Measurements from ENCODE around the gene ZNF385B.

Gene ZNF385B

GRCh38 chr2:179677746-179678505 is 183.5 kb downstream of the ZNF385B start:
- no peak overlapping the region for H3K4me3 ChIP-seq (replicated peaks; ENCODE audit: low read depth, low read length)
- TF ChIP-seq, protein P1, sequence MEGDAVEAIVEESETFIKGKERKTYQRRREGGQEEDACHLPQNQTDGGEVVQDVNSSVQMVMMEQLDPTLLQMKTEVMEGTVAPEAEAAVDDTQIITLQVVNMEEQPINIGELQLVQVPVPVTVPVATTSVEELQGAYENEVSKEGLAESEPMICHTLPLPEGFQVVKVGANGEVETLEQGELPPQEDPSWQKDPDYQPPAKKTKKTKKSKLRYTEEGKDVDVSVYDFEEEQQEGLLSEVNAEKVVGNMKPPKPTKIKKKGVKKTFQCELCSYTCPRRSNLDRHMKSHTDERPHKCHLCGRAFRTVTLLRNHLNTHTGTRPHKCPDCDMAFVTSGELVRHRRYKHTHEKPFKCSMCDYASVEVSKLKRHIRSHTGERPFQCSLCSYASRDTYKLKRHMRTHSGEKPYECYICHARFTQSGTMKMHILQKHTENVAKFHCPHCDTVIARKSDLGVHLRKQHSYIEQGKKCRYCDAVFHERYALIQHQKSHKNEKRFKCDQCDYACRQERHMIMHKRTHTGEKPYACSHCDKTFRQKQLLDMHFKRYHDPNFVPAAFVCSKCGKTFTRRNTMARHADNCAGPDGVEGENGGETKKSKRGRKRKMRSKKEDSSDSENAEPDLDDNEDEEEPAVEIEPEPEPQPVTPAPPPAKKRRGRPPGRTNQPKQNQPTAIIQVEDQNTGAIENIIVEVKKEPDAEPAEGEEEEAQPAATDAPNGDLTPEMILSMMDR (IDR thresholded peaks at IDR 0.05; ENCODE audit: low read length, missing control alignments): no peak
- DNase-seq (ENCODE audit: low read depth): no peak

DNA sequence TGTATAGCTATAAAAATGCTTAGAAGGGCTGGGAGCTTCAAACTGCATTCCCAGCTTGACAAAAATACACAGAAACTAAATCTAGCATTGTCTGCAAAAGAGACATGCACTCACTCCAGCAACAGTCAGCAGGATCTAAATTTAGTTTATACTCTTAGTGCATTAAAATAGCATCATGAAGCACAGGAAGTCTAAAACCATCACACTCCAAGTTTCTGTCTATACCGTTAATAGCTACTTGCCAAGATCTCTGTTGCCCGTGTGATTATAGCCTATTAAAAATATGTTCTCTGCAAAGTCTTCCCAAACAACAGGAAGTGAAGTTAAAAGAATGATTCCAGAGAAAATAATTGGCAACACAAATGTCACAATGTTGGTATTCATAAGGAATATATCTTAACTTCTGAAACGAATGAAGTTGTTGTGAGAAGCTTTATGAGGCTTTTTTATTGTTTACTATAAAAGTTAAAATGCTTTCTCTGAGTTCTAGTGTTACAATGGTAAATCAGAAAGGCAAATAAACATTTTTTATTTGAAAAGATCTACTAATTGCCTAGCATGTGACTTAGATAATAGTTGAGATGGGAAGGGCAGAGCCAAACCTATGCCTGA is 184.2 kb downstream of the ZNF385B start:
- peak; percentile 8 for DNase-seq (ENCODE audit: low read depth)
- H3K4me3 ChIP-seq (replicated peaks; ENCODE audit: low read depth, low read length): no peak overlapping the region
- TF ChIP-seq, protein P1 (IDR thresholded peaks at IDR 0.05; ENCODE audit: low read length, missing control alignments): no peak

- H3K4me3 ChIP-seq (replicated peaks; ENCODE audit: low read depth, low read length): no peak overlapping the region
- no peak for DNase-seq (ENCODE audit: low read depth)
- TF ChIP-seq, protein P1 (IDR thresholded peaks at IDR 0.05; ENCODE audit: low read length, missing control alignments): no peak
Measured at GRCh38 chr2:179675435-179675834, 186.0 kb downstream of the ZNF385B start.

DNA sequence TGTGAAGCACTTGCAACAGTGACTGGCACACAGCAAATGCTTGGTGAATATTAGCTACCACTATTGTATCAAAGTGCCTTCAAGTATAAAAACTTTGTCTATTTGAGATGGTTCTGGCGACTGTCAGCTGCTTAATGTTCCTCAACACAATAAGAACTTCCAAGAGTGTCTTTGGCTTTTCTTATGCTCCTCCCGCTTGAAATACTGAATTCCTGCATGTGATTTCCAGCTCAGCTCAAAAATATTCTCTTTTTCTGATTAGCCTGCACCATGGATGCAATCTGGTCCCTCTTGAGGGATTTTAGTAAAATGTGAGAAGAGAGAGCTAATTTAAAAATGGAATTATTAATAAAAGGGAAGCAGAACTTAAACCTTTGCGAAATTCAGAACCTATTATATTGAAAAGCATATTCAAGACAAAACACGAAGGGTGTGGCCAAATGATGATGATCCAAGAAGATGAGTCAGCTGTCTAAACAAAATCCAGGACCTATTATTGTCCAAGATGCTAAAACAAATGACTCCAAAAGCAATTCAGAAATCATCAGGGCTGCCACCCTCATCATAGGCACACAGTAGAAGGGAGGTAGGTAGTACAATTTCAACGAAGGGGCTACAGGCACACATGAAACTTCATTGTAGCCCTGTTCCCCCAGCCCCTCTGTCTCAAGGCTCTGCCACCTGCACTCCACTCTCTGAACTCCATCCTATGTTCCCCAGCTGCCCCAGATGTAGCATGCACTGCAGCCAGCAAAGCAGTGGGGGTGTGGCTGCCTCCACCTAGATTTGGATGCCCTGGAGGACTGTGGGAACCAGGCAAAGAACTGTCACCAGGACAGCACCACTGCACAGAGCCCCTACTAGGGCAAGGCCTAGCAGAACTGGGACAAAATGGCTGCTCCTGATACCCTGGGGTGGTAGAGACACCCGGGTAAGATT is 190.1 kb downstream of the ZNF385B start:
- TF ChIP-seq, protein P1 (IDR thresholded peaks at IDR 0.05; ENCODE audit: low read length, missing control alignments): no peak
- H3K4me3 ChIP-seq (replicated peaks; ENCODE audit: low read depth, low read length): no peak overlapping the region
- no peak for DNase-seq (ENCODE audit: low read depth)

DNA sequence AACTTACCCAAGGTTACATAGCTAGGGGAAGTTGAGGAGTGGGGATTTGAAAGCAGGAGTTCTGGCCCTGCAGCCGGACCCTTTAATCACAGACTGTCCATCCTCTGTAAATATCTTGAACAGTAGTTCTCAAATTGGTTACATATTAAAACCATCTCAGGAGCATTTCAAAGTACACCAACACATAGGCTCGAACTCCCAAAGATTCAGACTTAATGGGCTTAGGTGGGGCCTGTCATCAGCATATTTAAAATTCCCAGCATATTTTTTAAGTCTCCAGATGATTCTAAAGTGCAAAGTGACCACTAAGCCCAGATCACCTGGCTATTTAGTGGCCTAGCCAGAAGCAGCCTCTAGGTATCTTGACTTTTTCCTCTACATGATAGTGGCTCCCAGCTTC is 192.2 kb downstream of the ZNF385B start:
- TF ChIP-seq, protein P1 (IDR thresholded peaks at IDR 0.05; ENCODE audit: low read length, missing control alignments): no peak
- H3K4me3 ChIP-seq (replicated peaks; ENCODE audit: low read depth, low read length): no peak overlapping the region
- no peak for DNase-seq (ENCODE audit: low read depth)

DNA sequence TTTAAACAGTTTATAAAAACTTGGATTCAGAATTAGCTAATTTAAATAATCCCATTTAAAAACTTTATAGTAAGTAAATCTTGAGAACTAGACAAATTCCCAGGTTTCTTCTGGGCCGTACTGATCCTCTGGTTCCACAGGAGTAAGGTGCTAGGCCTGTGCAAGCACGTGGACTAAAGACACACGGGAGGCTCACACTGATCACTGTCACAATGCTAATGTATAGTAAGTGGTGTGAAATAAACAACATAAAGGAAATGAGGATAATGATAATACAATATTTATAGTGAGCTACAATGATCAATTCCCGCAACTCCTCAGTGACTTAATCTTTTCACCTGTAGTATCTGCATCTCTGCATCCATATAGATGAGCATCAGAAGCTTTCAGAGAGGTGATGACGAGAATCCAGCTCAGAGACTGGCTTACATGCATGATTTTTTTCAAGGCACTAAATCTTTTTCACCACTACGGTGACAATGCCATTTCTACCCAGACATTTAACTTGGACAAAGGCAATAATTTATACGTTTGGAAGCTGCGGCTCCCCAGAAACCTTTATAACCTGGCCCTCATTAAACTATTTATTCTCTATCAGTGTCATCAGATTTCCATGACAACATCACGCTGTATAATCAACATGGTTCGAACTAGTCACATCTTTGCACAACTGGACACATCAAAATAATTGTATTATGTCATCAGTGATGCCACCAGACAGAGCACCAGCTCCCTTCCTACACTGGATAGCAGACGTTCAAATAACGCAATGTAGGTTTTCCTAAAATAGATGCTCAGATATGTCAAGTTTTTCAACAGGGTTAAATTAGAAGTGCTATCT is 196.2 kb downstream of the ZNF385B start:
- no peak overlapping the region for H3K4me3 ChIP-seq (replicated peaks; ENCODE audit: low read depth, low read length)
- DNase-seq (ENCODE audit: low read depth): no peak
- TF ChIP-seq, protein P1 (IDR thresholded peaks at IDR 0.05; ENCODE audit: low read length, missing control alignments): no peak

All from fibroblast of pulmonary artery (primary cell).